Endothelial cell of hepatic sinusoid (primary cell): ENCODE measurements around the gene ARSD.
"Not testable (repeated sequence)": the region's sequence is repeated elsewhere in the genome, so short reads cannot be mapped to it uniquely, and the experiment has no call there.

Source experiments
- in situ Hi-C: cut with HindIII; loops from 2 replicates; pipeline ENCODE4 v1.10.0; 2017; ENCODE audit warnings: low sequenced_read_pairs

Gene ARSD, protein sequence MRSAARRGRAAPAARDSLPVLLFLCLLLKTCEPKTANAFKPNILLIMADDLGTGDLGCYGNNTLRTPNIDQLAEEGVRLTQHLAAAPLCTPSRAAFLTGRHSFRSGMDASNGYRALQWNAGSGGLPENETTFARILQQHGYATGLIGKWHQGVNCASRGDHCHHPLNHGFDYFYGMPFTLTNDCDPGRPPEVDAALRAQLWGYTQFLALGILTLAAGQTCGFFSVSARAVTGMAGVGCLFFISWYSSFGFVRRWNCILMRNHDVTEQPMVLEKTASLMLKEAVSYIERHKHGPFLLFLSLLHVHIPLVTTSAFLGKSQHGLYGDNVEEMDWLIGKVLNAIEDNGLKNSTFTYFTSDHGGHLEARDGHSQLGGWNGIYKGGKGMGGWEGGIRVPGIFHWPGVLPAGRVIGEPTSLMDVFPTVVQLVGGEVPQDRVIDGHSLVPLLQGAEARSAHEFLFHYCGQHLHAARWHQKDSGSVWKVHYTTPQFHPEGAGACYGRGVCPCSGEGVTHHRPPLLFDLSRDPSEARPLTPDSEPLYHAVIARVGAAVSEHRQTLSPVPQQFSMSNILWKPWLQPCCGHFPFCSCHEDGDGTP

DNA sequence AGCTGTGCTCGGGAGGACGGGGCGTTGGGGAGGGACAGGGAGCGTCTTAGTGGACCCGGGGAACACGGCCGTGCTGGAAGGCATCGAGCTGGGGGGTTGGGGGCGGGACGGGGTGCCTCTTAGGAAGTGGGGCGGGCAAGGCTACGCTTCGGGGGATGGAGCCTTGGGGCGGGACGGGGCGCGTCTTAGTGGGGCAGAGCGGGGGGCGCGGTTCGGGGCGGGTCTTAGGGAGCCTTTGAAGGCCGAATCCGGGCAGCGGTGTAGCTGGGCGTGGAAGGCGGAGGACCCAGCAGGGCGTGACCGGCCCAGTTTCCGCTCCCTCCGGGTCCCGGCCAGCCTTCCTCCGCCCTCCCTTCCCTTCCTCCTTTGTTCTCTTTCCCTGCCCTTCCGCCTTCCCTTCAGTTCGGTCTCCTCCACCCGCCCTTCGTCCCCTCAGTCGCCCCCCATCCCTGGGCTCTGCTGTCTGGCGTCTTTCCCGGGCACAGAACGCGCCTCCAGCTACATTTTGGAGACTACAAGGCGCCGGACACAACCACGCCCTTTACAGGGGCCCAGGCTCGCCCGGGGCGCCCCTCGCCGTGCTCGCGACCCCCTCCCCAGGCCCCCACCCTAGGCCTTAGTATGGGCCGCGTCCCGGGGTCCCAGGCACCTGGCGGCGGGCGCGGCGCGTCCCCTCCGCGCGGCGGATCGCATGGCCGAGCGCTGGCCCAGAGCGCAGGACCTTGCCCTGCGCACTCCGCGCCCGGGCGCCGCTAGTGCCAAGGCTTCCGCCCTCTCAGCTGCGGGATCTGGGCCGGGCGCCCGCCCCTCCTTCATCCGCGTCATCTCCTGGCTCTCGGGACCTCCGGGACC lies at the start of gene ARSD:
TSS of gene ARSD (minus strand) at position 757 of the 852 bp plus-strand sequence. CDS start at position 693, 64 bp downstream.
- in situ Hi-C loops = loop anchor here (5.0 kb wide), 1 partner anchor 57 kb away; no protein-coding TSS in a partner anchor

DNA sequence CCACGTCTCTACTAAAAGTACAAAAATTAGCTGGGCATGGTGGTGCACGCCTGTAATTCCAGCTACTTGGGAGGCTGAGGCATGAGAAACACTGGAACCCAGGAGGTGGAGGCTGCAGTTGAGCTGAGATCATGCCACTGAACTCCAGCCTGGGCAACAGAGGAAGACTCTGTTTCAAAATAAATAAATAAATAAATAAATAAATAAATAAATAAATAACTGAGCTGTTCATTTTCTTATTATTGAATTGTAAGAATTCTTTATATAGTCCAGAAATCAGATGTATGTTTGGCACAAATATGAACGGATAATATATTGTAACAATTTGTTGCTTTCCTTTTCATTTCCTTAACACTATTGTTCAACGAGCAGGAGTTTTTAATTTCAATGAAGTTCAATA lies 49.5 kb upstream of the ARSD start:
- in situ Hi-C loops = not testable (repeated sequence)

DNA sequence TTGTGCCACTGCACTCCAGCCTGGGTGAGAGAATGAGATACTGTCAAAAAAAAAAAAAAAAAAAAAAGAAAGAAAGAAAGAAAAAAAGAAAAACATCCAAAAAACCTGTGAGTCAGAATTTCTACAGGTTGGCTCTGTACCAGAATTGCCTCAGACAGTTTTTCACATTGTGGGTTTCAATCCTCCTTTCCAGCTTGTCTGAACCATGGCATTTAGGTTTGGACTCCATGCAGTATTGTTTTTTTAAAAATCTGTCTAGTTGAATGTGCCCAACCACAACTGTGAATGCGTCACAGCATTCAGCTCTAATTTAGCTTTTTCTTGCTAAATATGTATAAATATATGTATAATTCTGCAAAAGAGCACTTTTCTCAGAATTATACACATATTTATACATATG lies 45.8 kb upstream of the ARSD start:
- in situ Hi-C loops = no loop called here

DNA sequence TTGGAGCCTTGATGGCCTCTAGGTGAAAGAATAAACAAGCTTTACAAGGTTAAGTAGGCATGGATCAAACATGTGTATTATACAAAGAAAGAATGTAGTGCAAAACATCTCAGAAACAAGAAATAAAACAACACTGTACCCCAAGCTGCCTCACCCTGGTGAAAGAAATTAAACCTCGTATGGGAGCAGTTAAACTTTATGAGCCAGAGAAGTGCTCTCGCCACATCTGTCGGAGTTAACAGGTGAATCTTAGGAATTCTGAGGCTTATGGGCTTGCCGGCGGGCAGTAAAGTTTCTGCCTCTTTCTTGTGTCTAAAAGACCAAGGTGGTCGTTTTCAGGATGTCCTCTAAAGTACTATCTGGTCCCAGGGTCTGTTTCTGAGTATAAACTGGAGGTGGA lies 43.3 kb upstream of the ARSD start:
- in situ Hi-C loops = no loop called here

DNA sequence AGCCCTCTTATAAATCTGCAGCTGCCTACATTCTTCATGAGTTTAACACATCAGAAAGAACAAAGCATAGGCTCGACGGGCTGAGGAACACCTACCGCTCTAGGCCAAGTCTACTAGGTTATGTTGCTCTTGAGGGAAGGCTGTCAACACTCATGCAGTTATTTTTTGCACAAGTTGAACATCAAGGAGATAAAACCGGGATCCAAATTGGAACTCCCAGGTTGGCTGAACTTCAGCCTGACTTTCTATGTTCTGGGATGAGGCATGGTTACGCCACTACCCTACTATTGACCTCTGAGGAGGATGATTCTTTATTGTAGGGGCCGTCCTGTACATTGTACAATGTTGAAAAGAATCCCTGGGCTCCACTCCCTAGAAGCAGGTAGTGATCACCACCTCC lies 39.9 kb upstream of the ARSD start:
- in situ Hi-C loops = no loop called here

DNA sequence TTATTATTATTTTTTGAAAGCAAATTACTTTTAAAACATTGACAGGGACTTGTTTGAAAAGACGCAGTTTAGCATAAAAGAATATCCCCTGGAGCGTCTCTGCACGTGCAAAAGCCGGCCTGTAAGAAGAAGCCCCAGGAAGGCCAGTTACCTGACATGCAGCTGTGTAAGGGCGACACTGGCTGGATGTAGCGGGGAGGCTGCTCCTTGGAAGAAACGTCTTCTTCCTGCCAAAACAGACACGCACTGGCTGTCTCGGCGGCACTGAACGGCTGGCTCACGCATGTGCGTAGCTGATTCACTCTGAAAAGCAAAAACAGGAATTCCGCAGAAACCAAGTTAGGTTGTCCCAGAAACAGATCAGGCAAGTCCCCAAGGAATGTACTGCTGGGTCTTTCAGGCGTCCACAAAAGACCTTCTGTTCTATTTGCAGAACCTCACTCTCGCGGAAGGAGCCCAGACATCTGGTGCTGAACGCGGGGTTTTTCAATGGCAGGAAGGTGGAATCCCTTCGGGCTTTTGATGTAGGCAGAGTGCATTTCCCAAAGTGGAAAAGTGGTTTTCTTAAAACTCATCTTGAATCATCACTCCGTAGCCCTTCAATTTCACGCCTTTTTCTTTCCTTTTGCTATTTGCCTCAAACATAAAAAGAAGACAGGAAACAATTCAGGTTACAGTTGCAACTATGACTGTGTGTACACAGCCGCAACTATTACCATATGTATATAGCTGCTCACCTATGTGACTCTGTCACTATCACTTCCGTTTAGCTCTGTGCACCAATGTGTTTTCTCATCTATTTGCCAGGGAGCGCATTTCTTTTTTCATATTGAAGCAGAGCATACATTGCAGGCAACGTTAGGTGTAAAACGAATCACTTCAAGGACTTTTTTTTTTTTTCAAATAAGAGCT lies 39.1 kb upstream of the ARSD start:
- in situ Hi-C loops = no loop called here

DNA sequence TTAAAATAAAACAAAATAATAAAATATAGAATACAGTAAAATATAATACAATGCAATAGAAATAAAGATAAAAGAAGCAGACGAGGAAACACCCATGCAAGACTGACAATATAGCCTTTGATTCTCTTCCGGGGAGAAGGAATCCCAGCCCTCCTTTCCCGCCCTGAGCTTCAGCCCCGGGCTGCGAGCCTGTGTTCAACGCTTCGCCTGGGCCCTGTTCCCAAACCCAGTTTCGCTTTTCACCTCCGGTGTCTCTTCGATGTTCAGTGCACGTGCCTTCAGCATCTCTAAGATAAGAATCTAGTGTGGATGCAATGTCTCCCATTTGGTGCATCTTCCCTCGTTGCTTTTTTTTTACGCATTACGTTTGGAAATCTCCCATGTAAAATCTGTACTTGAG lies 38.4 kb upstream of the ARSD start:
- in situ Hi-C loops = no loop called here

DNA sequence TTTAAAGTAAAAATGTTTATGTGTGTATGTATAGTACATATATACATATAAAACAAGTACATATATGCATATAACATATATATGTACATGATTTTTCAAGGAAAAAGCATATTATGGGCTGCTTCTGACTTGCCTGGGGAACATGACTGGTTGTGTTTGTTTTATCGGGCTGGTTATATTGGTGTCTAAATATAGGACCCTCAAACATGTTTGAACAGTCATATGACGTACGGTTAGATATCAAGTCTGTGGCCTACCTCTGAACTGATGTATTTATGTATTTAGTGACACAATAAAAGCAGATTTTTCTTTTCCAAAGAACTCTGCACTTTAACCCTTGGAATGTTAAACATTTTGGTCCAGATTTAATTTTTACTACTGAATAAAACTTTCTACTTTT lies 37.9 kb upstream of the ARSD start:
- in situ Hi-C loops = no loop called here

DNA sequence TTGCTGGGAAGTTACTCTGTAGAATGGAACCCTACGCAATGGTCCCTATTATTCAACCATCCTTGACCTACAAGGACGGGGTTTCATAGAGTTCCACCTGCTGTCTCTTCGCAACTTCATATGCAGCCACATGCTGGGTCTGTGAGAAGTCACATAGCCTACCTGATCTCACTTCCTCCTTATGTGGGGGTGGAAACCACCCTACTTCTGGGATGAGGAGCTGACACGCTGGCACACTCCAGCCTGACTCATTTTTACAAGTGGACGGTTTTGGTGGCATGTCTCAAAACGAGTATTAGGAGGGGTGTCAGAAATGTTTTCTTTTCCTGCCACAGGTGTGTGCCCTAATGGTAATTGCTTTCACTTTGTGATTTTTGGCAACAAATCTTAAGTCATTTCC lies 36.8 kb upstream of the ARSD start:
- in situ Hi-C loops = no loop called here

DNA sequence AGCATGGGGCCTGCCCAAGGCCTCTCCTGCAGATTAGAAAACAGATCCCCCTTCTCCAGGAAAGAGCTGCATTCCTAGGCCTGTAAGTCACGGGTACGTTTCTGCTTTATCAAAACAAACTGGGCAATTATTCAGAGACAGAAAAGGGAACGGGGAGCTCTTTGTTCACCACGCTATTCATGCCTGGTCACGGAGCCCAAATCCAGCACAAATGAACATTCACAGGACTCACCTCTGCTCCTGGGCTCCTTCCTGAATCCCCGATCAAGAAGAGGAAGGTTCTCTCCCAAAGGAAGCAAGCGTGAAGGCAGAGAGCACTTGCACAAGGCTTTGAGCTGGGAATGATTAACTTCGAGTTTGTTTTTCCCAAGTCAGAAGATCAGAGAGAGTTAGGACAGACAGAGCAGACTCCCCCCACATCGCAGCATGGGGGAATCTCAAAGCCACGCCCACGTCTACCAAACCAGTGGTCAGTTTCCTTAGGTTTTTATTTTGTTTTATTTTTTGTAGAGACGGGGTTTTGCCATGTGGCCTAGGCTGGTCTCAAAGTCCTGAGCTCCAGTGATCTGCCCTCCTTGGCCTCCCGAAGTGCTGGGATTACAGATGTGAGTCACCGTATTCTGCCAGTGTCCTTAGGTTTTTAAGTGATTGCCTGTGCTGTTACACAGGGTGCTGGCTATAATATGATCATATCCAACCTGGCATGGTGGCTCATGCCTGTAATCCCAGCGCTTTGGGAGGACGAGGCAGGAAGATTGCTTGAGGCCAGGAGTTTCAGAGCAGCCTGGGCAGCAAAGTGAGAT lies 35.1 kb upstream of the ARSD start:
- in situ Hi-C loops = not testable (repeated sequence)

DNA sequence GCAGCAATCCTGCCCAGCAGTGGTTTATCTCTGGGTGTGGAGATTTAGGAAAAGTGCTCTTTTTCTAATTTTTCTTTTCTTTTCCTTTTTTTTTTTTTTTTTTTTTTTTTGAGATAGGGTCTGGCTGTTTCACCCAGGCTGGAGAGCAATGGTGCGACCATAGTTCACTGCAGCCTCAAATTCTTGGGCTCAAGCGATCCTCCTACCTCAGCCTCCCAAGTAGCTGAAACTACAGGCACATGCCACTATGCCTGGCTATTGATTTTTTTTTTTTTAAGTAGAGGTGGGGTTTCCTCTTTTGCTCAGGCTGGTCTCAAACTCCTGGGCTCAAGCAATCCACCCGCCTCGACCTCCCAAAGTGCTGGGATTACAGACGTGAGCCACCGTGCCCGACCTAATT lies 34.3 kb upstream of the ARSD start:
- in situ Hi-C loops = not testable (repeated sequence)

DNA sequence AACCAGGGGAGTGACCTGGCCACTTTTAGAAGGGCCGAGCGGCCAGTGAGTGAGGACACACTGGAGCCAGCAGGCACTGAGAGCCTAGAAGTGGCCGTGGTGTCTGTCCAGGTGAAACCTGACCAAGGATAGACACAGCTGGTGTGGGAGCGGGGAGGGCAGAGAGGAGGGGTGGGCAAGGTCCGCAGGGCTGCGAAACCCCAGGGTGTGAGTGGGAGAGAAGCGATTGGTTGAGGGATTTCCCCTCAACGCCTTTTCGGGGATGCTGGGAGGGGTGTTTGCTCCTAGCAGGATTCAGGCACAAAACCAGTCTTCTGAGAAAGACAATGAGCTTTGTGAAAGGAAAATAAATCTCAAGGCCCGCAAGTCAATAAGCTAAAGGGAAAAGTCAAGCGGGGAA lies 33.2 kb upstream of the ARSD start:
- in situ Hi-C loops = no loop called here

DNA sequence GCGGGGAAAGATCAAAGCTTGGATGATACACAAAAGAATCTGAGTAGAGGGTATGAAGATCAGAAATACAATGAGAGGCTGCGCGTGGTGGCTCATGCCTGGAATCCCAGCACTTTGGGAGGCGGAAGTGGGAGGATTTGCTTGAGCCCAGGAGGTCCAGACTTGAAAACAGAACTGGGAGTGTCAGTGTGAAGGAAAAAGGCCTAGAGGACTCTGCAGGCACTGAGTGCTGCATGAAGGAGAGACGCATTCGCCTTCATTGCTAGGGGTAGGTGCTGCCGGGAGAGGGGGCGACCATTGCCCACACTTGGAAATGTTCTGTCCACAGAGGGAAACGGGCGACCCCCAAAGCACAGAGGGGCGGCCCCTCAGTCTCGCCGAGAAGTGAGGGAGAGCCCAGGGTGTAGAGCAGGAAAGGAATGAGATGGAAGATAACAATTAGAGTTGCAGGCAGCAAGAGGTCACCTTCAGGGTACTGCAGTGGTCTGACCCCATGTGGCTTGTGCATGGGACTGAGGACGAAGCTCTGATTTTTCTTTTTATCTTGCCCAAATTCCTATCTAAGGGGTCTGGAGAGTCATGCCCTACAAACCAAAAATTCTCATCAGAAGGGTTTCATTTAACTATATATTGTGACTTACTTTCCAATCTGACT lies 31.8 kb upstream of the ARSD start:
- in situ Hi-C loops = no loop called here

DNA sequence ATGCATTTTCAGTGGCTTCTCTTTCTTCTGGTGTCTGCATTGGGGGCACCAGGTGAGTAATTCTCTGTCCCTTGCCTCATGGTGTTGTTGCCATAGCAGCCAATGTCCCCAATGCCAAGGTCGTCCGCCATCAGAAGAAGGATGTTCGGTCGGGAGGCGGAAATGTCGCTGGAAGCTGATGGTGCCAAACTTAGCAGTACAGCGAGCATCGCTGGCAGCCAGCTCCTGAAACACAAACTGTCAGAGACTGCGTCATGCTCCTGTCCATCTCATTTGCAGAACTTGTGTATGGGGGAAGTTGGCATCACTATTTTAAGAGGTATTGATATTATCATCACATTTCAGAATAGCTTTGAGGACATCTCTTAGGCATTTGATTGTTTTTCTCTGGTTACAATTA lies 29.1 kb upstream of the ARSD start:
- in situ Hi-C loops = no loop called here

DNA sequence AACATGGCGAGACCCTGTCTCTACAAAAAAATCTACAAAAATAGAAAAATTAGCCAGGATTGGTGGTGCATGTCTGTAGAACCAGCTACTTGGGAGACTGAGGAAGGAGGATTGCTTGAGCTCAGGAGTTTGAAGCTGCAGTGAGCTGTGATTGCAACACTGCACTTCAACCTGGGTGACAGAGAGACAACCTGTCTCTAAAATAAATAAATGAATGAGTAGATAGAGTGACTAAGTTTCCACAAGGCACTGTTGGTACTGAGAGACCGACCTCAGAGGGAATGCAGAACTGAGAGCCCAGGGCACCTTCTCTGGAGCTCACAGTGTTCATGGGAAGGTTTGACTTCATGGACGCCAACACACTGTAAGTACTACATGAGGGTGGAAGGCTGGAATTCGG lies 26.7 kb upstream of the ARSD start:
- in situ Hi-C loops = no loop called here

DNA sequence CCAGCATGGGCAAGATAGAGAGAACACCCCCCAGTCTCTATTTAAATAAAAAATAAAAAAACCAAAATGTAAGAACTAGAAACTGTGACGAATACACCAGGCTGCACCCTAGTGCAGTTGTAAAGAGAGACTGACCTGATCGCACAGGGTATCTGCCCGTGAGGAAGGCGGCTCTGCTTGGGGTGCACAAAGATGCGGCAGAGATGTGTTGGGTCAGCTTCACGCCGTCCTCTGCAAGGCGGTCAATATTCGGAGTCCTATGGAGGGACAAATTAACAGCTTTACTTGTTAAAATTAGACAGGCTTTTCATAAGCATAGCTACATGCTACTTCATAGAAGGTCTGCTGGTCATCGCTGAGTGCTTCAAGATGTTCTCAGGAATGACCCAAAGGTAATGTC lies 26.1 kb upstream of the ARSD start:
- in situ Hi-C loops = no loop called here

DNA sequence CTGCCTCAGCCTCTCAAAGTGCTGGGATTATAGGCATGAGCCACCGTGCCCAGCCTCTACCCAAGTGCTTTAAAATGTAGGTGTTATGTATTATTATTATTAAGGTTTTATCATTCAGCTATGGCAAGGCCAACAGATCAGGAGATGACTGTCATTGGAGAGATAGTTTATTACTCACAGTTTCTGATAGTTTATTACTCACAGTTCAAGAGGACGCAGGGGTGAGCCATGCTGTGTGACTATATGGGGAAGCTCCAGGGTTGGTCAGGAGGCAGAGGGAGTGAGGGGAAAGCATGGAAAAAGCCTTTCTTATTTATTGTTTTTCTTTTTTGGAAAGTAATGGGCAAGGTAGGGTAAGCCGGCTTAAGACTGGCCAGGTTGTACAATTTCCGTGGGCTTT lies 25.4 kb upstream of the ARSD start:
- in situ Hi-C loops = no loop called here

DNA sequence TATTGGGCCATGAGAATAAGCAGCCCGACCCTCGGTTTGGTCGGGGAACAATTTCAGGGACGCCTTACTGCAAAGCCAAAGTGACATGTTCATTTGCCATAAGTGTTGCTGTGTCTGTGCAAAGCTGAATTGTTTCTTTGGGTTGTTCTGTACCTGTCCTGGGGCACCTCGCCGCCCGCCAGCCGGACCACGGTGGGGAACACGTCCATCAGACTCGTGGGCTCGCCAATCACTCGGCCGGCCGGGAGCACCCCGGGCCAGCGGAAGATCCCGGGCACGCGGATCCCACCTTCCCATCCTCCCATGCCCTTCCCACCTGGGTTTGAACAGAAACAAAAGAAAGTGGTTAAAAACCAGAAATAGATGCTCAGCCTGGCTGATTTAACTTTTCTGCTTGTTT lies 8.8 kb upstream of the ARSD start:
- in situ Hi-C loops = not testable (repeated sequence)
